Osteoblast (primary cell): ENCODE results near the gene SIRT2. TPM values are rescaled to one million over a fixed set of nuclear protein-coding genes. Genes with fewer than 3 reads are reported as not detected.
"Not testable (repeated sequence)": the region's sequence is repeated elsewhere in the genome, so short reads cannot be mapped to it uniquely, and the experiment has no call there.

Source experiments
- DNase-seq: peaks from one replicate; pipeline ENCODE4 v3.0.0; 2011; ENCODE audit warnings: low spot score, mixed read lengths; ENCODE audit not compliant: insufficient read length; ENCODE audit errors: missing footprints
- H2AFZ ChIP-seq: 2 replicates; pipeline ENCODE4 v1.6.0; 2011; ENCODE audit warnings: mild to moderate bottlenecking, low read length
- H3K27ac ChIP-seq: 2 replicates; pipeline ENCODE4 v1.5.1; 2011; ENCODE audit warnings: mild to moderate bottlenecking, low read depth, low read length, moderate library complexity
- H3K27me3 ChIP-seq: 2 replicates; pipeline ENCODE4 v1.6.0; 2012; ENCODE audit warnings: mild to moderate bottlenecking, control low read depth, inconsistent platforms, low read length, moderate library complexity; ENCODE audit not compliant: insufficient read depth
- H3K36me3 ChIP-seq: 2 replicates; pipeline ENCODE4 v1.5.1; 2011; ENCODE audit warnings: mild to moderate bottlenecking, low read length, control low read depth, moderate library complexity; ENCODE audit not compliant: insufficient read depth
- H3K4me1 ChIP-seq: 2 replicates; pipeline ENCODE4 v1.5.1; 2011; ENCODE audit warnings: mild to moderate bottlenecking, low read length, control low read depth, moderate library complexity; ENCODE audit not compliant: insufficient read depth
- H3K4me2 ChIP-seq: 2 replicates; pipeline ENCODE4 v1.6.0; 2011; ENCODE audit warnings: mild to moderate bottlenecking, low read length; ENCODE audit not compliant: insufficient read depth
- H3K4me3 ChIP-seq: fragments of 200-600 bp; sonication (generic); 3 replicates; pipeline ENCODE4 v1.5.1; 2012; ENCODE audit warnings: mild to moderate bottlenecking, low read length, inconsistent platforms; ENCODE audit not compliant: insufficient read depth
- H3K79me2 ChIP-seq: 2 replicates; pipeline ENCODE4 v1.6.0; 2012; ENCODE audit warnings: mild to moderate bottlenecking, low read length, control low read depth, inconsistent platforms; ENCODE audit not compliant: insufficient read depth
- H3K9me3 ChIP-seq: 2 replicates; pipeline ENCODE4 v1.5.1; 2011; ENCODE audit warnings: low read depth, low read length, control low read depth
- H4K20me1 ChIP-seq: 2 replicates; pipeline ENCODE4 v1.6.0; 2012; ENCODE audit warnings: mild to moderate bottlenecking, low read length, control low read depth; ENCODE audit not compliant: insufficient read depth
- CTCF ChIP-seq: IDR thresholded peaks from 2 replicates; pipeline ENCODE4 v1.5.1; 2011; ENCODE audit warnings: mild to moderate bottlenecking, low read depth, low read length, moderate library complexity; ENCODE audit errors: extremely low read depth
- total RNA-seq: library from RNA; depleted of rRNA; stranded (reverse); fragments of >200 nt; gene quantifications from 2 replicates; pipeline ENCODE4 v1.2.3, GENCODE V29; 2012

The SIRT2 gene
- total RNA-seq, 1 donor = 77.4 TPM

DNA sequence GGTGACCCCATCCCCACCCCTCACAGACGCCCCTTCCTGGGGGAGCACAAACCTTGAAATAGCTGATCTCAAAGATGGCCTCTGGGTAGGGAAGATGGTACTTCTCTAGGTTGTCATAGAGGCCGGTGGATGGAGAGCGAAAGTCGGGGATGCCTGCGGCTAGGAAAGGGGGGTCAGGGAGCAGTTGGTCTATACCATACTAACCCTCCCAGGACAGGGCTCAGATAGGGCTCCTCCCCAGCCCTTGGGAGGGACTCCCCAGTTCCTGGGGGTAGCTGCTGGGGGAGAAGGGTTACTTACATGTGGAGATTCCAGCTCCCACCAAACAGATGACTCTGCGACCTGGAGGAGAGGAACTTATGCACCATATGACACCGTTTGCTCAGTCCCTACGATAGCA lies 9.6 kb downstream of the SIRT2 start:
- no peaks in the 10 kb centered on the region for H3K27me3 ChIP-seq
- no peak overlapping the region for H3K27ac ChIP-seq
- H3K79me2 ChIP-seq = peaks cover 4% of the 10 kb centered on the region
- no peaks in the 10 kb centered on the region for H3K4me1 ChIP-seq
- H2AFZ ChIP-seq = no peak overlapping the region
- no peaks in the 10 kb centered on the region for H4K20me1 ChIP-seq
- no peak for TF ChIP-seq CTCF
- H3K36me3 ChIP-seq = peaks cover 7% of the 10 kb centered on the region
- H3K9me3 ChIP-seq = no peaks in the 10 kb centered on the region
- no peak overlapping the region for H3K4me2 ChIP-seq
- H3K4me3 ChIP-seq = no peak overlapping the region
- DNase-seq = peak; percentile 78

DNA sequence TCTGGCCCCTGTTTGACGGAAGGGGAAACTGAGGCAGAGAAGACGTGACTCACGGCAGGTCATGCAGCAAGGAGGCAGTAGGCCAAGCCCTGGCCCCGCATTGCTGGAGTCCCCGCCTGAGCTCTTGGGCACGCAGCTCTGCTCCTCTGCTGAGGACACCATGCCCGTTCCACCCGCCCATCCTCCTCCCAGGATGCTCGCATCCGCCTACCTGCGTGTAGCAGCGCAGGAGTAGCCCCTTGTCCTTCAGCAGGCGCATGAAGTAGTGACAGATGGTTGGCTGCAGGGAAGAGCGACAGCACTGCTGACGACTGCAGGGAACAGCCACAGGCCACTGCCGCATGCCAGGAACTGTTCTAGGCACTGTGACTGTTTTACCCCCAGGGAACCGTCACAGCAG lies 10.5 kb downstream of the SIRT2 start:
- no peaks in the 10 kb centered on the region for H3K79me2 ChIP-seq
- no peaks in the 10 kb centered on the region for H3K27me3 ChIP-seq
- H3K4me3 ChIP-seq = no peak overlapping the region
- H3K36me3 ChIP-seq = peaks cover 7% of the 10 kb centered on the region
- no peak for TF ChIP-seq CTCF
- H3K27ac ChIP-seq = no peak overlapping the region
- H3K4me2 ChIP-seq = no peak overlapping the region
- no peaks in the 10 kb centered on the region for H3K9me3 ChIP-seq
- DNase-seq = no peak
- no peak overlapping the region for H2AFZ ChIP-seq
- H3K4me1 ChIP-seq = no peaks in the 10 kb centered on the region
- no peaks in the 10 kb centered on the region for H4K20me1 ChIP-seq

DNA sequence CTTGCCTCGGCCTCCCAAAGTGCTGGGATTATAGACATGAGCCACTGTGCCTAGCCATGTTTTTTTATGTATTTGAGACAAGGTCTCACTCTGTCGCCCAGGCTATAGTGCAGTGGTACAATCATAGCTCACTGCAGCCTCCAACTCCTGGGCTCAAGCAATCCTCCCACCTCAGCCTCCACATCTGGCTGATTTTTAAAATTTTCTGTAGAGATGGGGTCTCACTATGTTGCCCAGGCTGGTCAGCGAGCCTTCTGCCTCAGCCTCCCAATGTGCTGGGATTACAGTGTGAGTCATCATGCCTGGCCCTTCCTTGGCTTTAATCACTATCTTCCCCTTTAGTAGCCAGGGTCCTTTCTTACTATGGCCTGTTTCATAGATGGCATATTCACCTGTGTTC lies 14.7 kb downstream of the SIRT2 start:
- DNase-seq, H3K79me2 ChIP-seq, H3K9me3 ChIP-seq, H3K4me2 ChIP-seq, H3K36me3 ChIP-seq, H4K20me1 ChIP-seq, H3K4me3 ChIP-seq, H3K4me1 ChIP-seq, H3K27ac ChIP-seq, H2AFZ ChIP-seq, H3K27me3 ChIP-seq: not testable (repeated sequence)

GRCh38 chr19:38883286-38883685 lies 16.1 kb downstream of the SIRT2 start:
- Histone ChIP-seq H3K4me1 (no peaks in the 10 kb centered on the region), H3K79me2 (no peaks in the 10 kb centered on the region), H3K4me2 (no peak overlapping the region), H2AFZ (no peak overlapping the region), H4K20me1 (no peaks in the 10 kb centered on the region), H3K27me3 (no peaks in the 10 kb centered on the region), H3K9me3 (no peaks in the 10 kb centered on the region), H3K36me3 (no peaks in the 10 kb centered on the region), H3K27ac (no peak overlapping the region), H3K4me3 (no peak overlapping the region)
- no peak for DNase-seq
- TF ChIP-seq CTCF = no peak
